Mammary epithelial cell (primary cell): ENCODE results near the gene BAHCC1.

Experiments
- EZH2 ChIP-seq: IDR thresholded peaks from 2 replicates; pipeline ENCODE4 v1.6.1; 2012; ENCODE audit warnings: low read length, inconsistent platforms, borderline replicate concordance
- TF ChIP-seq, protein P1 (sequence below), 2 donors: IDR thresholded peaks in 1 of 2; conservative IDR thresholded peaks in 1 of 2; 2 replicates each; pipeline ENCODE4 v1.5.1; 2011 to 2012; ENCODE audit warnings: inconsistent platforms in 2 of 2, low read length in 2 of 2, mild to moderate bottlenecking in 2 of 2, control low read depth in 1 of 2, low read depth in 1 of 2; ENCODE audit not compliant: insufficient read depth in 1 of 2; ENCODE audit errors: extremely low read depth in 1 of 2

DNA sequence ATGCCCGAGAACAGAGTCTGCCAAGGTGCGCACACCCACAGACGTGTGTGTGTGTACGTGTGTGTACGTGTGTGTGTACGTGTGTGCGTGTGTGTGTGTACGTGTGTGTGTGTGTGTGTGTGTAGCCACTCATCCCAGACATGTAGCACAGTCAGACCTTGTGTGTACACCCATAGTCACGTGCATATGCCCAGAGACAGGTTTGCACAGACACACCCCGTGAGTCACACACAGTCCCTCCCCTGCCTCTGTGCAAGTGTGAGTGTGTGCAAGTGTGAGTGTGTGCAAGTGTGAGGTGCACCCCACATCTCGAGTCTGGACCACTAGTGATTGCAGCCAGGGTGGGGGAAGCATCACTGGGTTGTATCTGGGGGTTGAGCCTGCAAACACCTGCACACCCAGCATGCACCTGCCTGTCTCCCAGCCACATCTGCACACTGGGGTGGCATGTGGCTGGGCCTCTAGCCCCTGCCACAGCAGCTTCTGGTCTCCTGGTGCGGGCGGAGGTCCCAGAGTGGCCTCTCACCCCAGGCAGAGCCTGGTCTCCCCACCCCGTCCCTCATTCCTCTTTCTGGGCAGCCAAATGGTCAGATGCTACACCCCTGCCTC lies 23.6 kb downstream of the BAHCC1 start:
- TF ChIP-seq EZH2 = no peak
- TF ChIP-seq, protein P1, sequence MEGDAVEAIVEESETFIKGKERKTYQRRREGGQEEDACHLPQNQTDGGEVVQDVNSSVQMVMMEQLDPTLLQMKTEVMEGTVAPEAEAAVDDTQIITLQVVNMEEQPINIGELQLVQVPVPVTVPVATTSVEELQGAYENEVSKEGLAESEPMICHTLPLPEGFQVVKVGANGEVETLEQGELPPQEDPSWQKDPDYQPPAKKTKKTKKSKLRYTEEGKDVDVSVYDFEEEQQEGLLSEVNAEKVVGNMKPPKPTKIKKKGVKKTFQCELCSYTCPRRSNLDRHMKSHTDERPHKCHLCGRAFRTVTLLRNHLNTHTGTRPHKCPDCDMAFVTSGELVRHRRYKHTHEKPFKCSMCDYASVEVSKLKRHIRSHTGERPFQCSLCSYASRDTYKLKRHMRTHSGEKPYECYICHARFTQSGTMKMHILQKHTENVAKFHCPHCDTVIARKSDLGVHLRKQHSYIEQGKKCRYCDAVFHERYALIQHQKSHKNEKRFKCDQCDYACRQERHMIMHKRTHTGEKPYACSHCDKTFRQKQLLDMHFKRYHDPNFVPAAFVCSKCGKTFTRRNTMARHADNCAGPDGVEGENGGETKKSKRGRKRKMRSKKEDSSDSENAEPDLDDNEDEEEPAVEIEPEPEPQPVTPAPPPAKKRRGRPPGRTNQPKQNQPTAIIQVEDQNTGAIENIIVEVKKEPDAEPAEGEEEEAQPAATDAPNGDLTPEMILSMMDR (conservative IDR thresholded peaks at IDR 0.05 in 1 of 2, IDR thresholded peaks at IDR 0.05 in 1 of 2; ENCODE audit: extremely low read depth in 1 of 2, insufficient read depth in 1 of 2, low read depth in 1 of 2, low read length in 2 of 2) = no peak
